IMR-90 (cell line): Measurements from ENCODE around the gene SREK1IP1.
A peak's percentile ranks its signal among the peaks of the same experiment; 100 is the strongest.

Experiments used
- BHLHE40 ChIP-seq: fragments of 150-350 bp; IDR thresholded peaks from 2 replicates; pipeline ENCODE4 v1.6.1; 2016; ENCODE audit warnings: mild to moderate bottlenecking, low read depth, low read length
- CEBPB ChIP-seq: IDR thresholded peaks from 2 replicates; pipeline ENCODE4 v1.6.1; 2012; ENCODE audit warnings: low read depth, low read length, improper control_type of control experiment
- MAFK ChIP-seq: IDR thresholded peaks from 2 replicates; pipeline ENCODE4 v1.6.1; 2012; ENCODE audit warnings: low read depth, low read length, improper control_type of control experiment
- MAZ ChIP-seq: IDR thresholded peaks from 2 replicates; pipeline ENCODE4 v1.6.1; 2012; ENCODE audit warnings: low read depth, mild to moderate bottlenecking, low read length, improper control_type of control experiment, moderate library complexity, borderline replicate concordance
- POLR2A ChIP-seq: IDR thresholded peaks from 2 replicates; pipeline ENCODE4 v1.6.1; 2012; ENCODE audit warnings: mild to moderate bottlenecking, low read depth, low read length
- RAD21 ChIP-seq: IDR thresholded peaks from 2 replicates; pipeline ENCODE4 v1.6.1; 2012; ENCODE audit warnings: low read length, improper control_type of control experiment
- RFX5 ChIP-seq: IDR thresholded peaks from 2 replicates; pipeline ENCODE4 v1.8.0; 2012; ENCODE audit warnings: low read depth, mild to moderate bottlenecking, low read length, moderate library complexity
- SMC3 ChIP-seq: fragments of 150-350 bp; IDR thresholded peaks from 2 replicates; pipeline ENCODE4 v1.6.1; 2016; ENCODE audit warnings: low read depth, mild to moderate bottlenecking, antibody characterized with exemption, low read length, moderate library complexity
- USF2 ChIP-seq: fragments of 150-350 bp; IDR thresholded peaks from 2 replicates; pipeline ENCODE4 v1.6.1; 2017; ENCODE audit warnings: mild to moderate bottlenecking, antibody characterized with exemption, low read length, low read depth
- TF ChIP-seq, protein P1 (sequence below): conservative IDR thresholded peaks from 2 replicates; pipeline ENCODE4 v1.5.1; 2012; ENCODE audit warnings: mild to moderate bottlenecking, low read depth, low read length, improper control_type of control experiment
- TF ChIP-seq, protein P2 (sequence below): fragments of 150-350 bp; IDR thresholded peaks from 2 replicates; pipeline ENCODE4 v1.6.1; 2016; ENCODE audit warnings: low read depth, mild to moderate bottlenecking, low read length, moderate library complexity, borderline replicate concordance

GRCh38 chr5:64680289-64680688, 88.2 kb downstream of the SREK1IP1 start:
- TF ChIP-seq MAZ (no peak), POLR2A (no peak), SMC3 (0 out of 2 replicates have a peak, but pooled peaks have one; percentile 13), BHLHE40 (no peak), RFX5 (no peak), USF2 (no peak), CEBPB (no peak), RAD21 (no peak), MAFK (no peak)
- TF ChIP-seq, protein P1, sequence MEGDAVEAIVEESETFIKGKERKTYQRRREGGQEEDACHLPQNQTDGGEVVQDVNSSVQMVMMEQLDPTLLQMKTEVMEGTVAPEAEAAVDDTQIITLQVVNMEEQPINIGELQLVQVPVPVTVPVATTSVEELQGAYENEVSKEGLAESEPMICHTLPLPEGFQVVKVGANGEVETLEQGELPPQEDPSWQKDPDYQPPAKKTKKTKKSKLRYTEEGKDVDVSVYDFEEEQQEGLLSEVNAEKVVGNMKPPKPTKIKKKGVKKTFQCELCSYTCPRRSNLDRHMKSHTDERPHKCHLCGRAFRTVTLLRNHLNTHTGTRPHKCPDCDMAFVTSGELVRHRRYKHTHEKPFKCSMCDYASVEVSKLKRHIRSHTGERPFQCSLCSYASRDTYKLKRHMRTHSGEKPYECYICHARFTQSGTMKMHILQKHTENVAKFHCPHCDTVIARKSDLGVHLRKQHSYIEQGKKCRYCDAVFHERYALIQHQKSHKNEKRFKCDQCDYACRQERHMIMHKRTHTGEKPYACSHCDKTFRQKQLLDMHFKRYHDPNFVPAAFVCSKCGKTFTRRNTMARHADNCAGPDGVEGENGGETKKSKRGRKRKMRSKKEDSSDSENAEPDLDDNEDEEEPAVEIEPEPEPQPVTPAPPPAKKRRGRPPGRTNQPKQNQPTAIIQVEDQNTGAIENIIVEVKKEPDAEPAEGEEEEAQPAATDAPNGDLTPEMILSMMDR: 0 out of 2 replicates have a peak, but pooled peaks have one; percentile 4
- TF ChIP-seq, protein P2, sequence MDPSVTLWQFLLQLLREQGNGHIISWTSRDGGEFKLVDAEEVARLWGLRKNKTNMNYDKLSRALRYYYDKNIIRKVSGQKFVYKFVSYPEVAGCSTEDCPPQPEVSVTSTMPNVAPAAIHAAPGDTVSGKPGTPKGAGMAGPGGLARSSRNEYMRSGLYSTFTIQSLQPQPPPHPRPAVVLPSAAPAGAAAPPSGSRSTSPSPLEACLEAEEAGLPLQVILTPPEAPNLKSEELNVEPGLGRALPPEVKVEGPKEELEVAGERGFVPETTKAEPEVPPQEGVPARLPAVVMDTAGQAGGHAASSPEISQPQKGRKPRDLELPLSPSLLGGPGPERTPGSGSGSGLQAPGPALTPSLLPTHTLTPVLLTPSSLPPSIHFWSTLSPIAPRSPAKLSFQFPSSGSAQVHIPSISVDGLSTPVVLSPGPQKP: no peak
